Activated CD8-positive, alpha-beta memory T cell treated with anti-CD3 and anti-CD28 coated beads, Interleukin-2, amount 10 ng/mL, durations not matched to agents 7 days and 5 days (primary cell): ENCODE data around the gene BRD9. TPM values are rescaled to one million over a fixed set of nuclear protein-coding genes. Genes with fewer than 3 reads are reported as not detected.
"Not testable (repeated sequence)": the region's sequence is repeated elsewhere in the genome, so short reads cannot be mapped to it uniquely, and the experiment has no call there.

Experiments used
- ATAC-seq: fragments of 150-1000 bp; cut with Tn5 transposase; one replicate; pipeline ENCODE4 v1.10.0; 2021; ENCODE audit warnings: moderate library complexity
- CTCF ChIA-PET: fragments of 350-600 bp; sonication (Branson Sonifier 250); formaldehyde crosslinking; loops from one replicate; lab custom pipeline; 2021; ENCODE audit warnings: antibody characterized with exemption; lab: Charles Lee
- DNase-seq: peaks from one replicate; pipeline ENCODE4 v3.0.0-alpha.2; 2020
- H3K27ac Mint-ChIP-seq: one replicate; pipeline ENCODE4 v1.8.0; 2021; ENCODE audit warnings: mild to moderate bottlenecking, mixed read lengths
- H3K27me3 Mint-ChIP-seq: one replicate; pipeline ENCODE4 v1.8.0; 2021; ENCODE audit warnings: mixed read lengths
- H3K36me3 Mint-ChIP-seq: one replicate; pipeline ENCODE4 v1.8.0; 2021; ENCODE audit warnings: mild to moderate bottlenecking, mixed read lengths
- H3K4me1 Mint-ChIP-seq: one replicate; pipeline ENCODE4 v1.8.0; 2021; ENCODE audit warnings: mixed read lengths
- H3K4me3 Mint-ChIP-seq: one replicate; pipeline ENCODE4 v1.8.0; 2021; ENCODE audit warnings: mild to moderate bottlenecking, moderate library complexity, mixed read lengths
- H3K9me3 Mint-ChIP-seq: one replicate; pipeline ENCODE4 v1.8.0; 2022; ENCODE audit warnings: low read depth, mixed read lengths
- total RNA-seq, 2 experiments: library from RNA; stranded (reverse); gene quantifications; one replicate each; pipeline ENCODE4 v1.2.3, GENCODE V29; 2021

BRD9 gene
- 10 to 100 TPM; 58.6 to 64.7 TPM for total RNA-seq

GRCh38 chr5:892394-893136 lies at the start of gene BRD9, which contains the start of gene TRIP13:
BRD9 (minus strand) TSS chr5:892801; CDS start chr5:892657, 144 bp downstream.
TRIP13 (plus strand) TSS chr5:892884; CDS start chr5:892999, 115 bp downstream.
- CTCF ChIA-PET = interaction anchor here (0.9 to 2.1 kb wide), 8 partner anchors 8 to 587 kb away, joined by 3 to 9 read pairs (median 4); no protein-coding TSS in a partner anchor
- peak; percentile 97 for ATAC-seq
- DNase-seq = peak; percentile 89
- H3K36me3 Mint-ChIP-seq = peaks cover 46% of the 10 kb centered on the region
- H3K27me3 Mint-ChIP-seq = no peaks in the 10 kb centered on the region
- H3K4me3 Mint-ChIP-seq = peak within 1 kb of the TSS; percentile 87
- no peaks in the 10 kb centered on the region for H3K9me3 Mint-ChIP-seq
- H3K4me1 Mint-ChIP-seq = peaks cover 36% of the 10 kb centered on the region
- peak within 1 kb of the TSS; percentile 95 for H3K27ac Mint-ChIP-seq

- H3K4me3 Mint-ChIP-seq, H3K27ac Mint-ChIP-seq, ATAC-seq, DNase-seq, CTCF ChIA-PET, H3K36me3 Mint-ChIP-seq, H3K9me3 Mint-ChIP-seq, H3K4me1 Mint-ChIP-seq: not testable (repeated sequence)
- H3K27me3 Mint-ChIP-seq = peaks cover 53% of the 10 kb centered on the region
Observed at GRCh38 chr5:940741-941140, 48.1 kb upstream of the BRD9 start.

GRCh38 chr5:939368-939767 lies 46.8 kb upstream of the BRD9 start:
- Mint-ChIP-seq H3K27me3 (peaks cover 41% of the 10 kb centered on the region), H3K36me3 (no peaks in the 10 kb centered on the region), H3K9me3 (no peaks in the 10 kb centered on the region), H3K4me1 (peaks cover 10% of the 10 kb centered on the region), H3K4me3 (no peak overlapping the region), H3K27ac (no peak overlapping the region)
- CTCF ChIA-PET = no interaction called here
- DNase-seq (peak; percentile 35), ATAC-seq (no peak)

GRCh38 chr5:937151-937924 lies 44.7 kb upstream of the BRD9 start:
- CTCF ChIA-PET = no interaction called here
- H3K4me1 Mint-ChIP-seq = peaks cover 16% of the 10 kb centered on the region
- H3K27me3 Mint-ChIP-seq = peaks cover 24% of the 10 kb centered on the region
- ATAC-seq = no peak
- H3K36me3 Mint-ChIP-seq = no peaks in the 10 kb centered on the region
- no peak overlapping the region for H3K27ac Mint-ChIP-seq
- no peaks in the 10 kb centered on the region for H3K9me3 Mint-ChIP-seq
- peak; percentile 26 for DNase-seq
- H3K4me3 Mint-ChIP-seq = no peak overlapping the region

GRCh38 chr5:936149-937144 lies 43.8 kb upstream of the BRD9 start:
- Mint-ChIP-seq H3K4me1 (peaks cover 19% of the 10 kb centered on the region), H3K36me3 (no peaks in the 10 kb centered on the region), H3K27ac (no peak overlapping the region), H3K9me3 (no peaks in the 10 kb centered on the region), H3K4me3 (no peak overlapping the region), H3K27me3 (peaks cover 17% of the 10 kb centered on the region)
- DNase-seq (peak; percentile 1), ATAC-seq (no peak)
- CTCF ChIA-PET = no interaction called here

- DNase-seq = peak; percentile 38
- CTCF ChIA-PET = interaction anchor here (2.3 to 2.4 kb wide), 2 partner anchors 205 to 238 kb away, joined by 8 to 14 read pairs; no protein-coding TSS in a partner anchor
- H3K4me1 Mint-ChIP-seq = peaks cover 19% of the 10 kb centered on the region
- peaks cover 9% of the 10 kb centered on the region for H3K27me3 Mint-ChIP-seq
- ATAC-seq = no peak
- H3K4me3 Mint-ChIP-seq = no peak overlapping the region
- no peaks in the 10 kb centered on the region for H3K9me3 Mint-ChIP-seq
- no peak overlapping the region for H3K27ac Mint-ChIP-seq
- no peaks in the 10 kb centered on the region for H3K36me3 Mint-ChIP-seq
Observed at GRCh38 chr5:935510-936084, 43.0 kb upstream of the BRD9 start.

- peak; percentile 30 for DNase-seq
- H3K27ac Mint-ChIP-seq, H3K27me3 Mint-ChIP-seq, ATAC-seq, H3K4me3 Mint-ChIP-seq, H3K9me3 Mint-ChIP-seq, H3K36me3 Mint-ChIP-seq: not testable (repeated sequence)
- H3K4me1 Mint-ChIP-seq = peaks cover 19% of the 10 kb centered on the region
- CTCF ChIA-PET = interaction anchor here (0.8 to 2.4 kb wide), 6 partner anchors 11 to 239 kb away, joined by 3 to 14 read pairs (median 7); partner anchors contain the start of gene NKD2
Observed at GRCh38 chr5:934381-934967, 41.9 kb upstream of the BRD9 start.

GRCh38 chr5:933951-934350 lies 41.4 kb upstream of the BRD9 start:
- peak; percentile 28 for DNase-seq
- CTCF ChIA-PET = interaction anchor here (0.8 to 2.4 kb wide), 6 partner anchors 10 to 240 kb away, joined by 3 to 14 read pairs (median 7); partner anchors contain the start of gene NKD2
- H3K9me3 Mint-ChIP-seq, H3K4me3 Mint-ChIP-seq, ATAC-seq, H3K27ac Mint-ChIP-seq, H3K36me3 Mint-ChIP-seq, H3K27me3 Mint-ChIP-seq: not testable (repeated sequence)
- peaks cover 19% of the 10 kb centered on the region for H3K4me1 Mint-ChIP-seq

DNA sequence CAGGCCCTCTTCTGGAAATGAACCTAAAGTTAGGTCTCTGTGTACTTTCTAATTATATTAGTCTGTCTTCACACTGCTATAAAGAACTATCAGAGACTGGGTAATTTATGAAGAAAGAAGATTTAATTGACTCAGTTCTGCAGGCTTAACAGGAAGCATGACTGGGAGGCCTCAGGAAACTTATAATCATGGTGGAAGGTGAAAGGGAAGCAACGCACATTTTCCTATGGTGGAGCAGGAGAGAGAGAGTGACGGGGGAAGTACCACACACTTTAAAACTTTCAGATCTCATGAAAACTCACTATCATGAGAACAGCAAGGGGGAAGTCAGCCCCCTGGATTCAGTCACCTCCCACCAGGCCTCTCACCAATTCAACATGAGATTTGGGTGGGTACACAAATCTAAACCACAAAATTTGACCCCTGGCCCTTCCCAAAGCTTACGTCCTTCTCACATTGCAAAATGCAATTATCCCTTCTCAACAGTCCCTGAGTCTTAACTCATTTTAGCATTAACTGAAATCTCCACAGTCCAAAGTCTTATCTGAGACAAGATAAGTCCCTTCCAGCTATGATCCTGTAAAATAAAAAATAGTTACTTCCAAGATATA lies 40.8 kb upstream of the BRD9 start:
- Mint-ChIP-seq H3K4me3 (no peak overlapping the region), H3K9me3 (no peaks in the 10 kb centered on the region), H3K27ac (no peak overlapping the region), H3K4me1 (peaks cover 19% of the 10 kb centered on the region), H3K36me3 (no peaks in the 10 kb centered on the region), H3K27me3 (peaks cover 2% of the 10 kb centered on the region)
- peak; percentile 21 for DNase-seq
- ATAC-seq = no peak
- CTCF ChIA-PET = interaction anchor here (1.5 to 2.4 kb wide), 4 partner anchors 24 to 240 kb away, joined by 3 to 14 read pairs (median 8); no protein-coding TSS in a partner anchor

- Mint-ChIP-seq H3K27ac (no peak overlapping the region), H3K9me3 (no peaks in the 10 kb centered on the region), H3K4me1 (peaks cover 19% of the 10 kb centered on the region), H3K4me3 (no peak overlapping the region), H3K36me3 (no peaks in the 10 kb centered on the region), H3K27me3 (peaks cover 3% of the 10 kb centered on the region)
- CTCF ChIA-PET = interaction anchor here (0.9 to 2.4 kb wide), 3 partner anchors 9 to 208 kb away, joined by 3 to 14 read pairs (median 7); no protein-coding TSS in a partner anchor
- ATAC-seq (no peak), DNase-seq (peak; percentile 38)
Observed at GRCh38 chr5:932628-933250, 40.1 kb upstream of the BRD9 start.

DNA sequence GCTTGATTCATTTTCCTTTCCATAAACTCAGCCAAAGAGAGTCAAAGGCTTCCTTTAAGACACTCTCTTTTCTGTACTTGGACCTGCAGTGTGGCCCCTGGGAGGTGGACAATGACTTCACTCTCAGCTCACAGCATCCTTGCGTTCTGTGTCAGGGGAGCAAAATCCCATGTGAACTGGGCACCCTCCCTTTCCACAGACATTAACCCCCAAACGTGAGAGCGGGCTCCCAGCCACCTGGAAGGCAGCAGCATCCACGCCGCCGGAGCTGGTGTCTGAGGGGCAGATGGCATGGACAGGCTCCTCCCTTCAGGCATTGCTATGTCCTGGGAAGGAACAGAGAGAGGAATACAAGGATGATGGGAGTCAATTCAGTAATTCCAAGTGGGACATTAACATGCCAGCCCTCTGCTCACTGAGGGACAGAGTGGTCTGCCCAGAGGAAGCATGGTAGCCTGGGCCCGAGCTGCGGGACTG lies 39.6 kb upstream of the BRD9 start:
- no peaks in the 10 kb centered on the region for H3K9me3 Mint-ChIP-seq
- no peak overlapping the region for H3K4me3 Mint-ChIP-seq
- no peak for ATAC-seq
- DNase-seq = peak; percentile 15
- CTCF ChIA-PET = interaction anchor here (0.8 to 2.0 kb wide), 4 partner anchors 9 to 209 kb away, joined by 3 to 7 read pairs (median 4); no protein-coding TSS in a partner anchor
- H3K4me1 Mint-ChIP-seq = peaks cover 21% of the 10 kb centered on the region
- peaks cover 8% of the 10 kb centered on the region for H3K27me3 Mint-ChIP-seq
- H3K27ac Mint-ChIP-seq = no peak overlapping the region
- H3K36me3 Mint-ChIP-seq = no peaks in the 10 kb centered on the region
